Measurements from ENCODE around the gene FXR1.
"Not testable (repeated sequence)": the region's sequence is repeated elsewhere in the genome, so short reads cannot be mapped to it uniquely, and the experiment has no call there.

FXR1 gene

GRCh38 chr3:180940826-180941225 is 28.4 kb downstream of the FXR1 start:
- DNase-seq: no peak

GRCh38 chr3:180947761-180948390 is 35.4 kb downstream of the FXR1 start:
- DNase-seq: no peak

DNA sequence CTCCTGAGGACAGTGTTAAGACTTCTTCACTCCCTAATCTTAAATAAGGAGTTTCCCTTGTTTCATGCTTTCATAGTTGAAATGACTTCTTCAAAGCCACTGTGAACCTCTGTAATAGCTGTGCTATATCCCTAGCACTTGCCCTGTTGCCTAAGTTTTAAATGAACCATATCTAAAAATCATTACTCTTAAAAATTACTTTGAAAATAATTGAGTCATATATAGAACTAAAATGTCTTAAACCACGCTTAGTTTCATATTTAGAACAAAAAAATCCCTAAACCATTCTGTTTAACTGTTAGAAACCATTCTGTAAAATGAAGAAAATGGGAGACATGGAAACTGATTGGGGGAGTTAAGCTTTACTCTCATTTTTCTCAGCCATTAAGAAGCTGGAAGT is 47.2 kb downstream of the FXR1 start:
- DNase-seq: no peak

- no peak for DNase-seq
Measured at GRCh38 chr3:180961087-180961486, 48.6 kb downstream of the FXR1 start.

DNA sequence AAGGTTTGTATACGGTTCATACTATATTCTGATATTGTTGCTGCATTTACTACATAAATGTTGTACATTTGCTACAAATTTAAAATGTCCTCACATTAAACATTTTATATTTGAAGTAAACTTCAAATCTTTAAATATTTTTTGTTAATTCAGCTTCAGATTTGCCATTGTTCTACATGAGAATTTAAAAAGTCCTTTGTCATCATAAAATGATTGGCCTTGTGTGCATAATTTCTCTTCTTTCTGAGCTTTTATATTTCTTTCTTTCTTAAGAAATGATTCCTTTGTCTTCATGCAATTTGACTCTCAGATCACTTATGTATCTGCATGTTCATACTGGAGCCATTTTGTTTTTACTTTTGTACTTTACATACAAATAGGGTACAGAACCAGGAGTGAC is 49.1 kb downstream of the FXR1 start:
- DNase-seq: no peak

DNA sequence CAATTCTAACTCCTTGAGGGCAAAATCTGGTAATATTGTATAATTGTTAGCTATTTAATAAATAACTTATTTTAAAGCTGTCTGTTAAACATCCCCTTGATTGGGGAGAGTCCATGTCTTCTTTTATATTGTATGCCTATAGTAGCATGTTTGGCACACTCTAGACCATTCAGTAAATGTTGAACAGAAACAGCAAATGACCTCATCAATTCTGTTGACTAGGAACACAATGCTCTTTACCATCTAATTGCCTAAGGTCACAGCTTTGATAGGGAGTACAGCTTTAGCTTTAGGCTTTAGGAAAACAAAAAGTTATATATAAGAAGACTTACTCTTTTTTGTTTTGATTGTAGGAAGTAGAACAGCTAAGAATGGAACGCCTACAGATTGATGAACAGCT is 50.1 kb downstream of the FXR1 start:
- no peak for DNase-seq

GRCh38 chr3:180970931-180971330 is 58.5 kb downstream of the FXR1 start:
- no peak for DNase-seq

DNA sequence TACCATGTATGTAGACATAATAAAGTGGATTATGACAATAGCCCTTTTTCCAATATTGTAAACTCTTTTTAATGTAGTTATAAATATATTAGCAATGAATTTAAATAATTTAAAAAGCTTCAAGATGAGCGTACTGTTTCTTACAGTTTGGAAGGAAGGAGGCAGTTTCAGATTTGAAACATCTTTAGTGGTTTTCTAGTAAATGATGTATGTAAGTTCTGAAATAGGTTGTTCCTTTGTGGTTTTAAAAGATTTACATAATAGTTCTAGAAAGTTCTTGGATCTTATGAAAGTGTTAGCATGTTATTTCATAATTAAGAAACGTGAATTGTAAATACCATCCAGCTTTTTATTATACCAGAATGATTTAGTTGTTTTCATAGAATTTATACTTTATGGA is 61.1 kb downstream of the FXR1 start:
- DNase-seq: no peak

- DNase-seq: no peak
Measured at GRCh38 chr3:180974286-180974685, 61.8 kb downstream of the FXR1 start.

GRCh38 chr3:180977498-180977897 is 65.0 kb downstream of the FXR1 start:
- DNase-seq: no peak

DNA sequence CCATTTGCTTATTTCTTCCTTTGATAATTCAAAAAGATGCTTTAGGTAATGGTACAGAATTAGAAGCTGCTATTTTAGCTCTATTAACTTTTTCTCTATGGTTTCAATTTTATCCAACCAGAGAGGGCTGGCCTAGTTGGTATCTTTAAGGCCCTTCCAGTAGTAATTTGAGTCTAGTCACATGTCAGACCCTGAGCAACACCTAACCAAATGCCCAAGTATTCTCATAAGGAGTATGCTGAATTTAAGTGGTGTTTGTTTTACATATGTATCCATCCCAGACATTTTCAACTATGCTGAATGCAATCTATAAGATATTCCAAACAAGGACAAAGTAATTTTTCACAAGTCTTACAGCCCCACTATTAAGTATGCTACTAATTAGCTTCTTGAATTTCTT is 67.5 kb downstream of the FXR1 start:
- DNase-seq: no peak

DNA sequence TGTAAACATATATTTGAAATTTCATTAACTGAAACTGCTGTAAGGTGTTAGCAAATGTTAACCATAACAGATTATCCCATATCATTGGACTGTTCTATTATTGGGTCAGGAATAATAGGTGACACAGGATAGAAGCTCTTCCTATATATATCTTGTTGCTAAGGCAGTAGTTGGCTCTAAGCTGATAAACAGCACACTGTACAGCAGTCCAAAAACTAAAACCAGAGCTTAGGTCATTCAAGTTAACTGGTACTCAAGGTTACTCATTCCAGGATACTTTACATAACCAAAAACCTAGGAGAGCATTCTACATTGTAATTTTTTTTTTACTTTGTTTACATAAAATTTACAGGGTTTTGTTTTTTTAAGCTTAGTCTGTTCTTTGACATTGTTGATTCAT is 68.1 kb downstream of the FXR1 start:
- DNase-seq: no peak

- no peak for DNase-seq
Measured at GRCh38 chr3:180981912-180982311, 69.4 kb downstream of the FXR1 start.

DNA sequence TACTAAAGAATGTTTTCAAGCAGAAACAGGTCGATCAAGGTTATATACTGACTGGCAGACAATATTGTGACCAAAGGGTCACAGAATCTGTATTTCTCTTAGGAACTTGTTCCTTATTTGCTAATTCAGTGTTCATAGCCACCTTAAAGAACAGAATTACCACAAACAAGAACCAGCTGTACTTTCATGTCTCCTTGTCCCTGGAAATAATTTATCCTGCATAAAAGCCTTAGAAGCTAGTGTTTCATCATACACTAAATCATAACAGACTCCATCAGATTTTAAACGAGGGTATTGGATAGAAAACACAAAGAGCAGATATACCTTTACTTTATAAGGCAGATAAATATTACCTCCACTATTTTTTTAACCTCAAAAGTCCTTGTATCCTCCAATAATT is 70.7 kb downstream of the FXR1 start:
- DNase-seq: no peak

DNA sequence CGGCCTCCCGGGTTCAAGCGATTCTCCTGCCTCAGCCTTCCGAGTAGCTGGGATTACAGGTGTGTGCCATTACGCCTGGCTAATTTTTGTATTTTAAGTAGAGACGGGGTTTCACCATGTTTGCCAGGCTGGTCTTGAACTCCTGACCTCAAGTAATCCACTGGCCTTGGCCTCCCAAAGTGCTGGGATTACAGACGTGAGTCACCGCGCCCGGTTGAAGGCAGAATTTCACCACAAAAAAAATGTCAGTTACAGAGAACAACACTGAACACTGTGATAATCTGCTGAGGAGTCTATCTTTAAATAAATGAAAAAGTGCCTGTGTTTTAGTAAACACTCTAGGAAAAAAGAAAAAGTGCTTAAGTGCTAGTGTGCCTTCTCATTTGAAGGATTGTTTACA is 73.9 kb downstream of the FXR1 start:
- not testable (repeated sequence) for DNase-seq

DNA sequence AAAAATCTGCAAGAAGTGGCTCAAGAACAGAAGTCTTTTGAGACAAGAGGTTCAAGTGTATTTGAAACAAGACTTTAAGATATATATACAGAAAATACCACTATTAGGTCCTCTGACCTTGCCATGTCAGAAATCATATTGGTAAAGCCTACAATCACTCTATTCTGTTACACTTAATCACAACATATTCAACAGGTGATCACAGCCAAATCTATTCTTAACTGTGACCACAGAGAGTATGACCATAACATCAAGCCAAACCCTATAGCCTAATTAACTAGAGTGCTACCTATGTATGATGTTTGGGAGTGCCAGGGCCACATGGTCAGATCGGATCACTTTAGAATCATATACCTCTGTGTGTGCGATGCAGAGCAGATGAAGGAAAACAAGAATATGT is 74.9 kb downstream of the FXR1 start:
- no peak for DNase-seq

DNA sequence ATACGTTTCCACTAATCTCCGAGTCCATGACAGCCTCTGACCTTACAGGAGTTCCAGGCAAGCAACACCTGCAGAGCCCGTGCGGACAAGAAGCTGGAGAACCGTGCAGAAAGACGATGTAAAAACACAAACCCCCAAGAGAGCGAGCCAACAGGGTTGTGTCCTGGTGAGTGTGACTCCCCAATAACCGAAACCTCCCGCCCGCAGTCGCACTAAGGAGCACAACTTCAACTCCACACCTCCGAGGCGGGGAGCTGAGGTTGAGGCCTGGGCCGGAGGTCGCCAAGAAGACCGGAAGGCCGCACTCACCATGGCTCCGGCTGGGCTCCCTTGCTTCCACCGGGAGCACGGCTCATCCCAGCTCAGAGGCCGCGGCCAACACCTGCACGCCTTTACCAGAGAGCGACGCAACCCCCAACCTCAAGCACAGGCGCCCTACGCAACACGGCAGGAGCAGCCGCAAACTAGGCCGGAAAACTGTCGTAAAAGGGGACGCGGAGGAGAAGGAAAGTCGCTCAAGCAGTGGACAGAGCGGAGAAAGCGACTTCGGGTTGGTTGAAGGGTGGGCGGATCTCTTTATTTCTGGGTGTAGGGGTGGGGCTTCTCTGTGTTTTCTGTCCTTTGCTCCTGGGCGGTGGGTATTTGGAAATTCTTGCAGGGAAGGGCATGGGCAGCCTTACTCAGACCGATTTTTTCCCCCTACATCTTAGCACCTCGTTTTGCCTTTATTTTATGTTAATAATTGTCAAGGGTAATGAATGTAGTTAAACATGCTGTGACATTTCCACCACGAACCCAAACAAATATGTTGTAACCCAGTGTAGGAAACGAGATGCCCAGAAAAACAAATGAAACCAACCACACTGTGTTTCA is 77.1 kb downstream of the FXR1 start, which contains the start of gene DNAJC19:
Gene DNAJC19, minus strand, starts transcription at position 446 of the 873 bp plus-strand sequence. Its CDS starts 134 bp downstream, at position 312.
- peak; percentile 87 to 88 for DNase-seq

- DNase-seq: no peak
Measured at GRCh38 chr3:180990505-180990904, 78.0 kb downstream of the FXR1 start.

GRCh38 chr3:180996415-180996932 is 84.0 kb downstream of the FXR1 start:
- no peak for DNase-seq

GRCh38 chr3:181002331-181002730 is 89.9 kb downstream of the FXR1 start:
- not testable (repeated sequence) for DNase-seq

- not testable (repeated sequence) for DNase-seq
Measured at GRCh38 chr3:181003469-181003868, 91.0 kb downstream of the FXR1 start.

- DNase-seq: no peak
Measured at GRCh38 chr3:181006541-181006940, 94.1 kb downstream of the FXR1 start.

- no peak for DNase-seq
Measured at GRCh38 chr3:181007262-181007661, 94.8 kb downstream of the FXR1 start.

- DNase-seq: no peak
Measured at GRCh38 chr3:181008796-181009195, 96.3 kb downstream of the FXR1 start.
